Measurements from ENCODE around the gene UBAP1L. TPM values are rescaled to one million over a fixed set of nuclear protein-coding genes. Genes with fewer than 3 reads are reported as not detected.

Gene UBAP1L
- total and polyA plus RNA-seq, 2 of the 4 experiments (the other 2 are of a cell fraction), result 0.36 to 1.1 TPM

DNA sequence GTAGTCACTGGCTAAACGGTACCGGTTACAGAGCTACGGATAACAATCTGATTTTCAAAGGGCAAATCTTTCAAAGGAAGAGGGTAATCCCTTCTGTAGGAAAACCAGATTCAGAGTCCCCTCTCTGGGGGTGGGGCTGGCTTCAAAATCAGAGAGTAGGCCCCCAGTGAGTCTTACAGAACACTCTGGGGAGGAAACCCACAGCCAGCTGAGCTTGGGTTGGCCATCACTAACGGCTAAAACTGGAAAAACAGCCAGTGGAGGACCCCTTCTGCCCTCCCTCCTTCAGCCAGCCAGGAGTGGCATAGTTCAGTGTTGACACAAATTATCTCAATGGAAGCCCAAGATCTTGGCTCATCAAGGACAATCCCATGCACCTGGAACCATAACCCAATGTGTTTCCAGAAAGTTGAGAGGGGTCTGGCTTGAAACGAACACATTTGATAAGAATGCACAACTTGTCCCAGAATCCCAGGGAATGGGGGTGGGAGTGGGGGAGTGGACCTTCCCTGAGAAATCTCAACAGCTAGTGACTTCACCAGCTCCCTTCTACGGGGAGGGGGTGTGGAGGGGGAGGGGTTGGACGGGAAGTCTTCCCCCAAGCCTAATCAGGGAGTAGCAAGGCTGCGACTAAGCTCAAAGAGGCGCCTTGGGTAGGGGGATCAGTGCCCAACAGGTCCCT lies 48.2 kb downstream of the UBAP1L start:
- WGBS, 2 experiments (ENCODE audit: extremely low coverage in 2 of 2, insufficient read length in 1 of 2), result 33% methylated on average over 2 of the region's 9 CpGs; no CpG with 5 or more reads in 1 of the 2 experiments
- no peak overlapping the region for H3K27ac ChIP-seq (ENCODE audit: insufficient read depth, low read length)
- POLR2A ChIA-PET (ENCODE audit: unreplicated experiment), result no interaction called here
- TF ChIP-seq, protein P1, sequence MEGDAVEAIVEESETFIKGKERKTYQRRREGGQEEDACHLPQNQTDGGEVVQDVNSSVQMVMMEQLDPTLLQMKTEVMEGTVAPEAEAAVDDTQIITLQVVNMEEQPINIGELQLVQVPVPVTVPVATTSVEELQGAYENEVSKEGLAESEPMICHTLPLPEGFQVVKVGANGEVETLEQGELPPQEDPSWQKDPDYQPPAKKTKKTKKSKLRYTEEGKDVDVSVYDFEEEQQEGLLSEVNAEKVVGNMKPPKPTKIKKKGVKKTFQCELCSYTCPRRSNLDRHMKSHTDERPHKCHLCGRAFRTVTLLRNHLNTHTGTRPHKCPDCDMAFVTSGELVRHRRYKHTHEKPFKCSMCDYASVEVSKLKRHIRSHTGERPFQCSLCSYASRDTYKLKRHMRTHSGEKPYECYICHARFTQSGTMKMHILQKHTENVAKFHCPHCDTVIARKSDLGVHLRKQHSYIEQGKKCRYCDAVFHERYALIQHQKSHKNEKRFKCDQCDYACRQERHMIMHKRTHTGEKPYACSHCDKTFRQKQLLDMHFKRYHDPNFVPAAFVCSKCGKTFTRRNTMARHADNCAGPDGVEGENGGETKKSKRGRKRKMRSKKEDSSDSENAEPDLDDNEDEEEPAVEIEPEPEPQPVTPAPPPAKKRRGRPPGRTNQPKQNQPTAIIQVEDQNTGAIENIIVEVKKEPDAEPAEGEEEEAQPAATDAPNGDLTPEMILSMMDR (conservative IDR thresholded peaks at IDR 0.05; ENCODE audit: low read depth, low read length), result no peak
- TF ChIP-seq MAZ (IDR thresholded peaks at IDR 0.05; ENCODE audit: borderline replicate concordance, low read depth, low read length) (no peak), RCOR1 (IDR thresholded peaks at IDR 0.05; ENCODE audit: insufficient replicate concordance, low read length) (no peak), CEBPB (IDR thresholded peaks at IDR 0.05; ENCODE audit: low read depth, low read length) (no peak), RAD21 (IDR thresholded peaks at IDR 0.05; ENCODE audit: low read length) (no peak), BHLHE40 (IDR thresholded peaks at IDR 0.05; ENCODE audit: low read depth, low read length) (no peak), CHD1 (IDR thresholded peaks at IDR 0.05; ENCODE audit: low read depth, low read length) (no peak), RFX5 (IDR thresholded peaks at IDR 0.05; ENCODE audit: low read depth, low read length) (no peak), SMC3 (IDR thresholded peaks at IDR 0.05; ENCODE audit: low read depth, low read length) (no peak), FOS (IDR thresholded peaks at IDR 0.05; ENCODE audit: low read depth, low read length) (no peak), NFE2L2 (IDR thresholded peaks at IDR 0.05; ENCODE audit: low read depth, low read length) (no peak), MAFK (IDR thresholded peaks at IDR 0.05; ENCODE audit: low read depth, low read length) (no peak)
- TF ChIP-seq, protein P2, sequence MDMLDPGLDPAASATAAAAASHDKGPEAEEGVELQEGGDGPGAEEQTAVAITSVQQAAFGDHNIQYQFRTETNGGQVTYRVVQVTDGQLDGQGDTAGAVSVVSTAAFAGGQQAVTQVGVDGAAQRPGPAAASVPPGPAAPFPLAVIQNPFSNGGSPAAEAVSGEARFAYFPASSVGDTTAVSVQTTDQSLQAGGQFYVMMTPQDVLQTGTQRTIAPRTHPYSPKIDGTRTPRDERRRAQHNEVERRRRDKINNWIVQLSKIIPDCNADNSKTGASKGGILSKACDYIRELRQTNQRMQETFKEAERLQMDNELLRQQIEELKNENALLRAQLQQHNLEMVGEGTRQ (IDR thresholded peaks at IDR 0.05; ENCODE audit: low read depth, low read length), result no peak
- TF ChIP-seq, protein P3, sequence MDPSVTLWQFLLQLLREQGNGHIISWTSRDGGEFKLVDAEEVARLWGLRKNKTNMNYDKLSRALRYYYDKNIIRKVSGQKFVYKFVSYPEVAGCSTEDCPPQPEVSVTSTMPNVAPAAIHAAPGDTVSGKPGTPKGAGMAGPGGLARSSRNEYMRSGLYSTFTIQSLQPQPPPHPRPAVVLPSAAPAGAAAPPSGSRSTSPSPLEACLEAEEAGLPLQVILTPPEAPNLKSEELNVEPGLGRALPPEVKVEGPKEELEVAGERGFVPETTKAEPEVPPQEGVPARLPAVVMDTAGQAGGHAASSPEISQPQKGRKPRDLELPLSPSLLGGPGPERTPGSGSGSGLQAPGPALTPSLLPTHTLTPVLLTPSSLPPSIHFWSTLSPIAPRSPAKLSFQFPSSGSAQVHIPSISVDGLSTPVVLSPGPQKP (IDR thresholded peaks at IDR 0.05; ENCODE audit: borderline replicate concordance, low read depth, low read length), result no peak

More for the DNA sequence above, 48.2 kb downstream of the UBAP1L start:
- no peak overlapping the region; the same call in 1 of the 2 replicates for H3K18ac ChIP-seq (ENCODE audit: low read depth, low read length)
- H2BK5ac ChIP-seq (ENCODE audit: low read depth, low read length, poor library complexity, severe bottlenecking), result no peak overlapping the region
- dilution Hi-C loops (cut with HindIII; ENCODE audit: low sequenced_read_pairs, unreplicated experiment), result no loop called here
- peak overlapping the region; percentile 39; the same call in 1 of the 2 replicates for H3K23ac ChIP-seq (ENCODE audit: low read depth, low read length)
- no peak overlapping the region for H3K4me2 ChIP-seq (ENCODE audit: low read depth, low read length)
- H2BK120ac ChIP-seq (ENCODE audit: low read depth, low read length), result peak overlapping the region; percentile 14; the same call in 1 of the 2 replicates
- H3K9me3 ChIP-seq (ENCODE audit: control insufficient read depth, insufficient read depth, low read length), result no peaks in the 10 kb centered on the region
- no peak overlapping the region; a peak in 1 of 4 replicates for H4K8ac ChIP-seq (ENCODE audit: low read depth in 2 of 2, low read length in 2 of 2)
- H2AK9ac ChIP-seq (replicated peaks; ENCODE audit: low read depth, low read length, poor library complexity), result no peak overlapping the region
- H2BK20ac ChIP-seq (ENCODE audit: low read depth, low read length), result 0 out of 2 replicates have a peak overlapping the region, but pooled peaks have one; percentile 16
- in situ Hi-C loops (cut with MboI; ENCODE audit: low sequenced_read_pairs), result no loop called here
- no peak overlapping the region for H3K56ac ChIP-seq (ENCODE audit: extremely low read depth, insufficient read depth, low read length)
- peaks cover 27% of the 10 kb centered on the region for H3K9me1 ChIP-seq (ENCODE audit: insufficient read depth, low read length)
- peak overlapping the region; percentile 31; the same call in 1 of the 2 replicates for H3K14ac ChIP-seq (replicated peaks; ENCODE audit: low read depth, low read length)
- H2AK5ac ChIP-seq (ENCODE audit: low read depth, low read length), result peak overlapping the region; percentile 47; the same call in 1 of the 2 replicates
- no peak overlapping the region for H2AFZ ChIP-seq (replicated peaks; ENCODE audit: low read length, poor library complexity)
- 0 out of 2 replicates have a peak overlapping the region, but pooled peaks have one; percentile 3 for H4K91ac ChIP-seq (ENCODE audit: insufficient read depth, low read depth, low read length)
- CTCF ChIA-PET, result interaction anchor here (0.5 kb wide), 1 partner anchor 14 kb away, joined by 4 read pairs; no protein-coding TSS in a partner anchor
- H3K27me3 ChIP-seq (ENCODE audit: control insufficient read depth, insufficient read depth, low read length), result peaks cover 19% of the 10 kb centered on the region
- no TSS peak for BruUV-seq (replicated peaks)
- ATAC-seq (ENCODE audit: low read depth) (no peak), DNase-seq (no peak)
- no peak overlapping the region; the same call in 1 of the 2 replicates for H3K4me3 ChIP-seq (ENCODE audit: insufficient read depth, low read depth, low read length)
- H2BK15ac ChIP-seq (ENCODE audit: low read depth, low read length), result 0 out of 3 replicates have a peak overlapping the region, but pooled peaks have one; percentile 2
- intact Hi-C loops (cut with micrococcal nuclease), result no loop called here
- H3K4ac ChIP-seq (ENCODE audit: low read depth, low read length), result peak overlapping the region; percentile 44; the same call in 1 of the 2 replicates
- no peak overlapping the region; the same call in 1 of the 2 replicates for H3K9ac ChIP-seq (ENCODE audit: low read depth, low read length)
- no peaks in the 10 kb centered on the region for H3K36me3 ChIP-seq (ENCODE audit: control insufficient read depth, insufficient read depth, low read length)
- H4K5ac ChIP-seq (ENCODE audit: low read depth, low read length), result no peak overlapping the region; the same call in 1 of the 2 replicates
- peaks cover 36% of the 10 kb centered on the region for H3K4me1 ChIP-seq (ENCODE audit: control insufficient read depth, insufficient read depth, low read length)
- H3K79me1 ChIP-seq (ENCODE audit: low read depth in 1 of 2, low read length in 2 of 2), result no peaks in the 10 kb centered on the region
- H4K20me1 ChIP-seq (ENCODE audit: insufficient read depth, low read length), result peaks cover 9% of the 10 kb centered on the region
